ENCODE results near the gene NPLOC4. TPM values are rescaled to one million over a fixed set of nuclear protein-coding genes. Genes with fewer than 3 reads are reported as not detected.

The NPLOC4 gene
- total and polyA plus RNA-seq, 2 of the 8 experiments (the other 6 are each of a cell fraction or from before 2014, with no cell fraction given) = 70.7 to 92.7 TPM

DNA sequence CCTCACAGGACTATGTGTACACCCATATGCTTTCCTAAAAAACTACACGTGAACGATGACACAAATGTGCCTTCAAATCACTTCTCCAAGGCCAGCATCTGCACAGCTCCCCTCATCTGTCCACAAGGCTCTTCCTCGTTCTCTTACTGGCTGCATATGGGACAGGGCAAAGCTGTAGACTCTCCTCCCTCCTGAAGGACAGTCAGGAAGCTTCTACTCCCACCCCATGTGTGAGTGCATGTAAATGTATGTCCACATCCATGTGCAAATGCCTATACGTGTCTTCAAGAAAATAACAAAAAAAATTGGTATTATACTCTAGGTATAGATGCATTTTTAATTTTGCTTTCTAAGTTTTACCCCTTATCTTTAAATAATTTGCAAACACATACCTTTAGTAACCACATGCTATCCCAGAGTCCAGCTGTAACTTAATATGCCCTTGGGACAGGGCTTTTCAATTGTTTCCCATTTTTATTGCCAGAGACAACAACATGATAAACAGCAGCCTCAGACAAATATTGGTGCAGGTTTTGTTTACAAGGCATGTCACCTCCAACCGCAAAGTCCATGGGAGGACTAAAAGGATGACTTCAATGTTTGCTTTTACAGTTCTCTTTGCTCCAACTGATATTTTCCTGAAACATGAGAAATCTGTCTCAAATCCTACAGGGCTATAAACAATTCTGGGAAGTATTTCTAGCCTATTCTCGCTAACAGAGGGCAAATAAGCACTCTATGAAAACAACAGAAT is 53.1 kb downstream of the NPLOC4 start:
- Histone ChIP-seq H2BK15ac (ENCODE audit: low read length) (no peak overlapping the region), H2BK20ac (ENCODE audit: low read length) (no peak overlapping the region), H4K20me1 (replicated peaks in 1 of 2; ENCODE audit: control insufficient read depth in 1 of 2, insufficient read depth in 2 of 2, low read length in 2 of 2) (peaks cover 10 to 11% of the 10 kb centered on the region in 2 experiments), H3K23ac (ENCODE audit: insufficient read length) (no peak overlapping the region), H3K4me2 (ENCODE audit: insufficient read depth in 1 of 2, low read depth in 2 of 2, low read length in 2 of 2) (no peak overlapping the region), H3K4me1 (replicated peaks in 1 of 4; ENCODE audit: control insufficient read depth in 3 of 4, insufficient read depth in 4 of 4, low read length in 3 of 4) (no peaks in the 10 kb centered on the region), H3K79me2 (ENCODE audit: control insufficient read depth in 1 of 2, insufficient read depth in 2 of 2, low read length in 2 of 2) (no peaks in the 10 kb centered on the region), H3K9ac (replicated peaks in 1 of 4; ENCODE audit: extremely low read depth in 1 of 4, low read depth in 3 of 4, low read length in 3 of 4) (no peak overlapping the region), H4K5ac (ENCODE audit: insufficient read length, low read depth, low read length) (no peak overlapping the region), H3K9me3 (ENCODE audit: insufficient read depth in 2 of 2, low read depth in 1 of 2, low read length in 1 of 2) (no peaks in the 10 kb centered on the region), H2BK120ac (replicated peaks; ENCODE audit: low read depth, low read length) (no peak overlapping the region), H2BK12ac (ENCODE audit: low read depth, low read length) (no peak overlapping the region), H2AFZ (ENCODE audit: low read length) (no peak overlapping the region), H3K18ac (ENCODE audit: extremely low read depth, low read length) (no peak overlapping the region), H2AK5ac (ENCODE audit: low read depth, low read length) (no peak overlapping the region), H4K8ac (ENCODE audit: extremely low read depth, insufficient read depth, low read length) (no peak overlapping the region), H3K79me1 (ENCODE audit: low read depth, low read length) (no peaks in the 10 kb centered on the region; the same call in 1 of the 2 replicates), H3K14ac (ENCODE audit: insufficient read length) (no peak overlapping the region), H3K27me3 (replicated peaks in 1 of 4; ENCODE audit: control insufficient read depth in 3 of 4, extremely low read depth in 1 of 4, insufficient read depth in 3 of 4, low read length in 3 of 4) (no peaks in the 10 kb centered on the region), H3K4ac (replicated peaks; ENCODE audit: insufficient read length, low read depth, low read length) (no peak overlapping the region), H3K36me3 (ENCODE audit: control insufficient read depth in 2 of 4, insufficient read depth in 4 of 4, low read length in 3 of 4) (peaks cover 15 to 36% (median 34%) of the 10 kb centered on the region in 4 experiments), H3K23me2 (ENCODE audit: low read depth, low read length) (no peaks in the 10 kb centered on the region), H4K91ac (replicated peaks; ENCODE audit: insufficient read length, low read length) (no peak overlapping the region), H3K56ac (replicated peaks; ENCODE audit: insufficient read length, low read depth, low read length) (no peak overlapping the region), H3K4me3 (ENCODE audit: extremely low read depth in 1 of 4, insufficient read depth in 2 of 4, low read depth in 3 of 4, low read length in 4 of 4) (no peak overlapping the region), H3K27ac (ENCODE audit: low read depth, low read length) (no peak overlapping the region), H2BK5ac (ENCODE audit: low read depth, low read length) (no peak overlapping the region)
- TF ChIP-seq CHD2 (IDR thresholded peaks at IDR 0.05; ENCODE audit: low read length) (no peak), RFX5 (IDR thresholded peaks at IDR 0.05; ENCODE audit: borderline replicate concordance, low read depth, low read length) (no peak), RXRA (IDR thresholded peaks at IDR 0.05; ENCODE audit: insufficient read depth, low read depth, low read length) (no peak)
- TF ChIP-seq, protein P1, sequence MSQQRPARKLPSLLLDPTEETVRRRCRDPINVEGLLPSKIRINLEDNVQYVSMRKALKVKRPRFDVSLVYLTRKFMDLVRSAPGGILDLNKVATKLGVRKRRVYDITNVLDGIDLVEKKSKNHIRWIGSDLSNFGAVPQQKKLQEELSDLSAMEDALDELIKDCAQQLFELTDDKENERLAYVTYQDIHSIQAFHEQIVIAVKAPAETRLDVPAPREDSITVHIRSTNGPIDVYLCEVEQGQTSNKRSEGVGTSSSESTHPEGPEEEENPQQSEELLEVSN (IDR thresholded peaks at IDR 0.05) = no peak
- WGBS, 2 experiments (ENCODE audit: extremely low coverage in 1 of 2, insufficient coverage in 1 of 2, insufficient read length in 1 of 2, insufficient replicate concordance in 2 of 2, low coverage in 1 of 2, low lambda C conversion rate in 2 of 2, missing lambda C conversion rate in 1 of 2) = 86% methylated on average over 6 of the region's 6 CpGs; no CpG with 5 or more reads in 1 of the 2 experiments
- ChIA-PET CTCF (ENCODE audit: partially characterized antibody) (interaction anchor here (0.6 to 3.3 kb wide), 2 partner anchors 18 to 383 kb away, joined by 3 to 21 read pairs; no protein-coding TSS in a partner anchor), POLR2A (ENCODE audit: partially characterized antibody) (interaction anchor here (3.1 kb wide), 1 partner anchor 12 kb away, joined by 14 read pairs; no protein-coding TSS in a partner anchor)
- DNase-seq (ENCODE audit: low read depth in 1 of 2, low spot score in 2 of 2) (no peak), FAIRE-seq (no peak)

Measured in H1 (cell line).